Breast epithelium (tissue), 3 donors: Measurements from ENCODE around the gene RAP1GAP2.

Experiments used
- POLR2A ChIP-seq: fragments of 450-650 bp; IDR thresholded peaks from one replicate; pipeline ENCODE4 v1.6.1; 2016; ENCODE audit warnings: antibody characterized with exemption, mild to moderate bottlenecking, moderate library complexity
- POLR2AphosphoS5 ChIP-seq, 3 donors: sonication (generic); formaldehyde crosslinking; IDR thresholded peaks; one replicate each; pipeline ENCODE4 v1.6.1; 2017; ENCODE audit warnings: antibody characterized with exemption in 3 of 3
- TF ChIP-seq, protein P1 (sequence below), 3 donors: fragments of 450-650 bp; IDR thresholded peaks; one replicate each; pipeline ENCODE4 v1.5.1; 2016 to 2017; ENCODE audit warnings: antibody characterized with exemption in 3 of 3, mild to moderate bottlenecking in 3 of 3, moderate library complexity in 3 of 3

DNA sequence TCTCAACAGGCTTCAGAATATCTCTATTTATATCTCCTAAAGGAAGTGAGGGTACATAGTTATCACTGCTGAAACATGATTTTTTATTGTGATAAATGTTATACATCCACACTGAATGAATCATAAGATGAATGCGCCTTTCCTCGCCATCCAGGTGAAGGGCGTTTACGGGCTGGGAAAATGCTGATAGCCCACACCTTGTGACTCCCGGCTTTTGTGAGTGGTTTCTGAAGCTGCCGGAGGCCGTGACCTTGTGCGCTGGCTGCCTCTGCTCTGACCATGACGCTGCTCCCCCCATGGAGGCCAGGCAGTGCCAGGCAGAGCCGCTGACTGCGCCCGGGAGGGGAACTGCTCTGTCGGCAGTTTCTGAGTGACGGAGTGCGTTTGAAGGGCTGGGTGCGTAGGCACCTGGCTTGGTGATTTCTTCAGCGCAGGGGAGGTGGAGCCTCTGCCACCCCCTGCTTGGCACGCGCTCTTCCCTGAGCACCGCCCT, 97.2 kb downstream of the RAP1GAP2 start:
- TF ChIP-seq, protein P1, sequence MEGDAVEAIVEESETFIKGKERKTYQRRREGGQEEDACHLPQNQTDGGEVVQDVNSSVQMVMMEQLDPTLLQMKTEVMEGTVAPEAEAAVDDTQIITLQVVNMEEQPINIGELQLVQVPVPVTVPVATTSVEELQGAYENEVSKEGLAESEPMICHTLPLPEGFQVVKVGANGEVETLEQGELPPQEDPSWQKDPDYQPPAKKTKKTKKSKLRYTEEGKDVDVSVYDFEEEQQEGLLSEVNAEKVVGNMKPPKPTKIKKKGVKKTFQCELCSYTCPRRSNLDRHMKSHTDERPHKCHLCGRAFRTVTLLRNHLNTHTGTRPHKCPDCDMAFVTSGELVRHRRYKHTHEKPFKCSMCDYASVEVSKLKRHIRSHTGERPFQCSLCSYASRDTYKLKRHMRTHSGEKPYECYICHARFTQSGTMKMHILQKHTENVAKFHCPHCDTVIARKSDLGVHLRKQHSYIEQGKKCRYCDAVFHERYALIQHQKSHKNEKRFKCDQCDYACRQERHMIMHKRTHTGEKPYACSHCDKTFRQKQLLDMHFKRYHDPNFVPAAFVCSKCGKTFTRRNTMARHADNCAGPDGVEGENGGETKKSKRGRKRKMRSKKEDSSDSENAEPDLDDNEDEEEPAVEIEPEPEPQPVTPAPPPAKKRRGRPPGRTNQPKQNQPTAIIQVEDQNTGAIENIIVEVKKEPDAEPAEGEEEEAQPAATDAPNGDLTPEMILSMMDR (IDR thresholded peaks at IDR 0.05): no peak
- TF ChIP-seq POLR2A (no peak), POLR2AphosphoS5 (IDR thresholded peaks at IDR 0.05) (no peak)
